Subcutaneous abdominal adipose tissue (tissue), 5 donors: ENCODE results near the gene IBA57.
"Not testable (repeated sequence)": the region's sequence is repeated elsewhere in the genome, so short reads cannot be mapped to it uniquely, and the experiment has no call there.

Experiments used
- H3K27ac ChIP-seq: one replicate; pipeline ENCODE4 v1.7.0; 2013; ENCODE audit warnings: low read depth, mild to moderate bottlenecking, inconsistent platforms, low read length, moderate library complexity
- H3K27me3 ChIP-seq, 5 donors: one replicate each; pipeline ENCODE4 v1.7.0; 2013; ENCODE audit warnings: low read length in 5 of 5, inconsistent platforms in 1 of 5; ENCODE audit not compliant: control insufficient read depth in 5 of 5, insufficient read depth in 4 of 5
- H3K36me3 ChIP-seq, 5 donors: one replicate each; pipeline ENCODE4 v1.7.0; 2013; ENCODE audit warnings: low read length in 5 of 5; ENCODE audit not compliant: control insufficient read depth in 5 of 5, insufficient read depth in 5 of 5
- H3K4me1 ChIP-seq, 5 donors: one replicate each; pipeline ENCODE4 v1.7.0; 2013; ENCODE audit warnings: low read length in 5 of 5, mild to moderate bottlenecking in 3 of 5, moderate library complexity in 1 of 5; ENCODE audit not compliant: control insufficient read depth in 5 of 5, insufficient read depth in 5 of 5
- H3K4me3 ChIP-seq, 5 donors: one replicate each; pipeline ENCODE4 v1.7.0; 2013; ENCODE audit warnings: low read length in 5 of 5, low read depth in 1 of 5
- H3K9ac ChIP-seq, 5 donors: one replicate each; pipeline ENCODE4 v1.7.0; 2013; ENCODE audit warnings: low read length in 5 of 5, mild to moderate bottlenecking in 4 of 5, moderate library complexity in 3 of 5
- H3K9me3 ChIP-seq, 5 donors: one replicate each; pipeline ENCODE4 v1.7.0; 2013; ENCODE audit warnings: low read length in 5 of 5; ENCODE audit not compliant: control insufficient read depth in 5 of 5
- donor health status: healthy.
- donor health status: healthy.
- donor health status: healthy.
- donor health status: healthy.
- donor health status: healthy.

The IBA57 gene

DNA sequence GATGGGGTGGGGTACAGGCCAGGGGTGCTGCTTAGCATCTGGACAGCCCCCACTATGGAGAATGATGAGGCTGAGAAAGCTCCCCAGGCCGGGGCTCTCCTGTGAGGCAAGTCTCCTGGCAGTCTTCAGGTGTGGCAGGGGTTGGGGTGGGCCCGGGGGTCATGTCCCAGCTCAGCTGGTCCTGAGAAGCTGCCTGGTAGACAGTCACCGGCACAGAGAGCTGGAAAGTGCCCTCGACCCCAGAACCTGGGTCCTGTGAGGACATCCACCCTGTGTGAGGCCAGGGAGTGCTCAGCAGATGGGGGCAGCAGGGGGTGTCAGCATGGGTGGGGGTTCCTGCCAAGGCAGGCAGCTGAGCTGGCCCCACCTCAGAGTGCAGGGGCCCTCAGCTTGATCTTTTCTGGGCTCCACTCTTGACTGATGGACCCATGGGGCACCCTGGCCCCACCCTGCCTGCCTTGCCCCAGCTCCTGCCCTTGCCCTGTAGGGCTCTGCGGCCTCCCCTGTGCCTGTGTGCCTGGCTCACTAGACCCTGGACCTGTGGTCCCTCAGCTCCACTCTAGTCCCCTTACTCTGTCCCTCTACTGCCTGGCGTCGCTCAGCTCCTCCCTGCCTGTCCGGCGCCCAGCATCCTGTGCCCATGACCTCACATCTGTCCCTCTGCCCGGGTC is 5.8 kb downstream of the IBA57 start:
- Histone ChIP-seq H3K9me3 (no peaks in the 10 kb centered on the region), H3K9ac (no peak overlapping the region), H3K27me3 (no peaks in the 10 kb centered on the region), H3K36me3 (peaks cover 0 to 26% (median 17%) of the 10 kb centered on the region in 5 donors), H3K4me1 (peaks cover 0 to 10% (median 7%) of the 10 kb centered on the region in 5 donors), H3K27ac (no peak overlapping the region), H3K4me3 (no peak overlapping the region)

DNA sequence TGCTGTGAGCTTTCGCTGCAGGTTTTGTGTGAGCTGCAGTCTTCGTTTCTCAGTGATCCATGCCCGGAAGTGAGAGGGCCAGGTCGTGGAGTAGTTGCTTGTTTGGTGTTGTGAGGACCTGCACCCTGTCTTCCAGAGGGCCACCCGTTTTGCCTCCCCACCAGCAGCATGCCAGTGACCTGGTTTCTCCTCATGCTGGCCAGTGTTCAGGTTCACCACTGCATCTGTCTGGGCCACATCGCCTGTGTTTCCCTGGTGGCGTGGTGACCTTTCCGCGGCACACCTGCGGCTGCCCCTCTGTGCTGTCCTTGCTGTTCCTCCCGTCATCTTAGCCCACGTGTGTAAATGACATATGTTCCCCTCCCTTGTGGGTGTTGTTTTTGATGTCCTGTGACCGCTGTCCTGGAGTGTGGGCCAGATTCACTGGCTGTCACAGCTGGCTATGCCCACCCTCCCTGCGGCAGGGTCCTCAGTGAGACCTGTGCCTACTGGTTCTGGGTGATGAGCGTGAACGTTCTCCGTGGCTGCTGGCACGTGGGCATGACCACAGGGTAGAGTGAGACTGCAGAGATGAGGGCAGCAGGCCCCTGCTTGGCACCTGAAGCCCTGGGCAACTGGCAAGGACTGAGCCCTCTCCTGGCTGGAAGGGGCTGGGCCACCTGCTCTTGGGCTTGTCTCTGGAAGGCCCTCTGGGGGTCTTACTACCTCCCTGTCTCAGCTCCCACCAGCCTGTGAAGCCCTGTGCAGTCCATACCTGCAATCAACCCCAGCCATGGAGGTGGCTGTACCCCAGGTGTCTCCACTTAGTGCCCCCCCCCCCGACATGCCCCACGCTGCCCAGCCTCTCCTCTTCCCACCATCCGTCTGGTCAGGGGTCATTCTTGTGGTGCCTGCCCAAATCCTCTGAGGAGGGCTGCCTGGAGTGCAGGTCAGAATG is 7.3 kb downstream of the IBA57 start:
- Histone ChIP-seq H3K36me3 (peaks cover 0 to 34% (median 20%) of the 10 kb centered on the region in 5 donors), H3K9me3 (no peaks in the 10 kb centered on the region), H3K9ac (no peak overlapping the region), H3K4me3 (no peak overlapping the region), H3K27me3 (no peaks in the 10 kb centered on the region), H3K27ac (no peak overlapping the region), H3K4me1 (peaks cover 0 to 3% (median 0%) of the 10 kb centered on the region in 5 donors)

DNA sequence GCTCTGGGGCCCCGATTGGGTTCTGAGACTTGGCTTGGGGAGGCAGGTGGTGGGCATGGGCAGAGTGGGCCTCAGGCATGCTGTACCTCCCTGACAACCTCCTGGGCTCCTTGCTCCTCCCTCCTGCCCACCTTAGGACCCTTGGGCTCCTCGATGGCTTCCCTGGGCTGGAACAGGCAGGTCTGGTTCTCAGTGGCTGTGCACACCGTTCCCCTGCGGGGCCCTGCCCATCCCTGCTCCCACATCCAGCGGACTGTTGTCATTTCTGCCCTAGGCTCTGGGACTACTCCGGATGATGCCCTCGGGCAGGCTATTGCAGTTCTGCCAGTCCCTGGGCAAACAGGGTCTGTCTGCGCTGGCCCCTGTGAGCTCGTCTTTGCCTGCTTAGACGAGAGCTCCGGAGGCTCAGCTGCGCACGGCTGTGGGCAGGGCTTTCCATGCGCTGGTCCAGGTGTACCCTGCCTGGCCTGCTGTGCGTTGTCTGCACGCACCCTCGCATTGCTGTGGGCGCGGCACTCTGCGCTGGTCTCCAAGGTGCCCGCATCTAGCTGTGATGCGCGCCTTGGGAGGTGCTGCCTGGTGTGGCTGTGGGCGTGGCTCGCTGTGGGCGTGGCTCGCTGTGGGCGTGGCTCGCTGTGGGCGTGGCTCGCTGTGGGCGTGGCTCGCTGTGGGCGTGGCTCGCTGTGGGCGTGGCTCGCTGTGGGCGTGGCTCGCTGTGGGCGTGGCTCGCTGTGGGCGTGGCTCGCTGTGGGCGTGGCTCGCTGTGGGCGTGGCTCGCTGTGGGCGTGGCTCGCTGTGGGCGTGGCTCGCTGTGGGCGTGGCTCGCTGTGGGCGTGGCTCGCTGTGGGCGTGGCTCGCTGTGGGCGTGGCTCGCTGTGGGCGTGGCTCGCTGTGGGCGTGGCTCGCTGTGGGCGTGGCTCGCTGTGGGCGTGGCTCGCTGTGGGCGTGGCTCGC is 8.2 kb downstream of the IBA57 start:
- H3K27me3 ChIP-seq, H3K4me1 ChIP-seq, H3K4me3 ChIP-seq, H3K9ac ChIP-seq, H3K9me3 ChIP-seq, H3K27ac ChIP-seq: not testable (repeated sequence)
- H3K36me3 ChIP-seq: peaks cover 0 to 27% (median 19%) of the 10 kb centered on the region in 5 donors

DNA sequence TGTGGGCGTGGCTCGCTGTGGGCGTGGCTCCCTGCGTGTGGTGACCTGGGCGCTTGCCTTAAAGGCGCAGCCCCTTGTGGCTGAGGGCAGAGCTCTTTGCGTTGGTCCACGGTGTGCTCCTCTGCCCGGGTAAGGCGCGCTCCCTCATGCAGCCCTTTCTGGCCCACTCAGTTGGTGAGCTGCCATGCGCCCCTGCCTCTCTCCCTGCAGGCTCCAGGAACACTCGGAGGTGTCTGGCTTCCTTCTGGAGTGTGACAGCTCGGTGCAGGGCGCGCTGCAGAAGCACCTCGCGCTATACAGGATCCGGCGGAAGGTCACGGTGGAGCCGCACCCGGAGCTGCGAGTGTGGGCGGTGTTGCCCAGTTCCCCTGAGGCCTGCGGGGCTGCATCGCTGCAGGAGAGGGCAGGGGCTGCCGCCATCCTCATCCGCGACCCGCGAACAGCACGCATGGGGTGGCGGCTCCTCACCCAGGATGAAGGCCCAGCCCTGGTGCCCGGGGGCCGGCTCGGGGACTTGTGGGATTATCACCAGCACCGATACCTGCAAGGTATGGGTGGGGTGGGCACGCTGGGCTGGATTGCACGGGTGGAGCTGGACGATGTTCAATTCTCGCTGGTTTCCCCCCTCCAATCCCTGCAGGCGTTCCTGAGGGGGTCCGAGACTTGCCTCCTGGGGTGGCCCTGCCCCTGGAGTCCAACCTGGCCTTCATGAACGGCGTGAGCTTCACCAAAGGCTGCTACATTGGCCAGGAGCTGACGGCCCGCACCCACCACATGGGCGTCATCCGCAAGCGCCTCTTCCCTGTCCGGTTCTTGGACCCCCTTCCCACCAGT is 9.1 kb downstream of the IBA57 start:
- H3K27ac ChIP-seq: no peak overlapping the region
- H3K4me3 ChIP-seq: no peak overlapping the region
- peaks cover 0 to 27% (median 19%) of the 10 kb centered on the region in 5 donors for H3K36me3 ChIP-seq
- H3K9ac ChIP-seq: no peak overlapping the region
- H3K4me1 ChIP-seq: peaks cover 0 to 6% (median 3%) of the 10 kb centered on the region in 5 donors
- H3K9me3 ChIP-seq: no peaks in the 10 kb centered on the region
- H3K27me3 ChIP-seq: no peaks in the 10 kb centered on the region

DNA sequence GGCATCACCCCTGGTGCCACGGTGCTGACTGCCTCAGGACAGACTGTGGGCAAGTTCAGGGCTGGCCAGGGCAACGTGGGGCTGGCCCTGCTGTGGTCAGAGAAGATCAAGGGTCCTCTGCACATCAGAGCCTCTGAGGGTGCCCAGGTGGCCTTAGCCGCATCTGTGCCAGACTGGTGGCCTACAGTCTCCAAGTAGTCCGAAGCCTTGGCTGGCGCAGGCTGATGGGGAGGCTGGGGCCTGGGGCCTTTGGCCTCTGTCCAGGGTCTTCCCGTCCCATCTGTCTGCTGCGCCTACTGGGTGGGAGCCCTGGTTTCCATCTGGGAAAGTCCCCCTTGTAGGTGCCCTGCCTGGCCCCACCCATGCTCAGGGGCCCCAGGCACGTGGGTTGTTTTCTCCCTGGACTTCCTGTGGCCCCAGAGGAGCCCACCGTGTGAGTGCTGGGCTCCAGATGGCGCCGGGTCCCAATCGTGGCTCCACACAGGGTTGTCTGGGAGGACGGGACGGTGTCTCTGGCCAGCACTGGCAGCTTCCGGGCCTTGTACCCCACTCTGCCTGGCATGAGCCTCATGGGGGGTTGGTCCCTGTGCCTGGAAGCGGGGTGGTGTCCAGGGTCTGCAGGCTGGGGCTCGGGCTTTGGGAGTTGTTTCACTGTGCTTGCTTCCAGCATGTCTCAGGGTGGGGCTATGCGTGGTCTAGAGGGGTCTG is 9.9 kb downstream of the IBA57 start:
- no peaks in the 10 kb centered on the region for H3K27me3 ChIP-seq
- H3K27ac ChIP-seq: no peak overlapping the region
- peaks cover 0 to 27% (median 19%) of the 10 kb centered on the region in 5 donors for H3K36me3 ChIP-seq
- no peak overlapping the region for H3K9ac ChIP-seq
- peaks cover 0 to 6% (median 3%) of the 10 kb centered on the region in 5 donors for H3K4me1 ChIP-seq
- no peak overlapping the region for H3K4me3 ChIP-seq
- no peaks in the 10 kb centered on the region for H3K9me3 ChIP-seq

DNA sequence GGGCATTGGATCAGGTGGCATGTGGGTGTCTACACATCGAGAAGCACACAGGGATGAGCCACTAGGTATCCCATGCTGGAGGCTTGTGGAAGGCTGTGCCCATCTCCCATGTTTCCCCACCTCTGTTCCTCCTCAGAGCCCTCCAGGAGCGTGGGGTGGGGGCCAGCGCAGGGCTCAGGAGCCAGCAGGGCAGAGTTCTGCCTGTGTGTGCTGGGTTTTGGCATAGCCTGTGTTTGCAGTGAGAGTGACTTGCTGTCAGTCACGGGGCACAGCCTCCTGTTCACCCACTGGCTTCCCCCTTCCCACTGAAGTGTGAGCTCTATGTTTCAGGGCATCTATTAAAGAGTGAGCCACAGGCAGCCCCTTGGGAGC is 10.4 kb downstream of the IBA57 start:
- peaks cover 0 to 27% (median 19%) of the 10 kb centered on the region in 5 donors for H3K36me3 ChIP-seq
- no peak overlapping the region for H3K27ac ChIP-seq

DNA sequence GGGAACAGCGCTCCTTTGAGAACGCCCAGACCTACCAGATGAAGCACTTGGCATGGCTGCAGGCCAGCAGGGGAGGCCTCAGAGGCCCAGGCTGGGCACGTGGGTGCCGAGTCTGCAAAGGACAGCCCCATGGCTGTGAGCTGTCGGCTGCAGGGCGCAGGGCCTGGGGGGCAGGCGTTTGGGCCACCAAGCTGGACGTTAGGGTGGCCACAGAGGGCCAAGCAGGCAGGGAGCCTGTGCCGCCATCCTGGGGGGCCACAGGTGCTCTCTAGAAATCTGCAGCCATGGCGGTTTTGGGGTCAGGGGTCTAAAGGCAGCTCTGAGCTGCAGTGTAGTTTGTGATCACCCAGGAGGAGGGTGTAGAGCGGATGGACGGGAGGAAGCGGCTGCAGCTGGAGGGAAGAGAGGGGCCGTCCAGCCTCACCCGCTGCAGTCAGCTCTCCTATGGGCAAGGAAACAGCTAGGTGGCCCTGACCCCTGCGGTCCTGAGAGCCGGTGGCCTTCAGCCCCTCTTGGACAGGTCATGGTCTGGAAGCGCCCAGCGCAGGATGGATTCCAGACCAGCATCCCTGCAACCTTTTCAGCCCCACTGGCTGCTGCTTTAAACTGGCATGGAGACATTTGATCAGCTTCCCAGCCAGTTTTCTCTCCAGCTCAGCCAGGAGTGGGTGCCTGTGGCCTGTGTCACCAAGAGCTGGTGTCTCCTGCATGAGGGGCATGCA is 11.0 kb downstream of the IBA57 start:
- Histone ChIP-seq H3K27ac (no peak overlapping the region), H3K9me3 (no peaks in the 10 kb centered on the region), H3K9ac (no peak overlapping the region), H3K36me3 (peaks cover 0 to 30% (median 21%) of the 10 kb centered on the region in 5 donors), H3K4me3 (no peak overlapping the region), H3K4me1 (peaks cover 0 to 6% (median 3%) of the 10 kb centered on the region in 5 donors), H3K27me3 (no peaks in the 10 kb centered on the region)

More for the DNA sequence above, 10.4 kb downstream of the IBA57 start:
- Histone ChIP-seq H3K9me3 (no peaks in the 10 kb centered on the region), H3K9ac (no peak overlapping the region), H3K4me1 (peaks cover 0 to 6% (median 3%) of the 10 kb centered on the region in 5 donors), H3K27me3 (no peaks in the 10 kb centered on the region), H3K4me3 (no peak overlapping the region)

DNA sequence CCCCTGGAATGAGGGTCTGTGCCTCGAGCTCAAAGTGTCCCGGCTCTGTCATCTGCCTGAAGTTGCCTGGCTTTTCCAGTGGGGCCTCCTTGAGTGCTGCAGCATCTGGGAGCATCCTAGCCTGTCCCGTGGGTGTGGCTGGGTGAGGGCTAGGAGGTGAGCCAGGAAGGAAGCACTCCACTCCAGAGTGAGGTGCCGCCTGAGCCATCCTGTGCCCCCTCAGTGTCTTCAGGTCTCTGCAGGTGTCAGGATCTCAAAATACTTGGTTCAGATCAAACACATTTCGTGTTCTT is 11.5 kb downstream of the IBA57 start:
- peaks cover 0 to 6% (median 3%) of the 10 kb centered on the region in 5 donors for H3K4me1 ChIP-seq
- no peak overlapping the region for H3K9ac ChIP-seq
- H3K27ac ChIP-seq: no peak overlapping the region
- H3K4me3 ChIP-seq: no peak overlapping the region
- H3K9me3 ChIP-seq: no peaks in the 10 kb centered on the region
- H3K36me3 ChIP-seq: peaks cover 0 to 30% (median 21%) of the 10 kb centered on the region in 5 donors
- no peaks in the 10 kb centered on the region for H3K27me3 ChIP-seq
